Naive thymus-derived CD4-positive, alpha-beta T cell (primary cell): Measurements from ENCODE around the gene OSBPL9. TPM values are rescaled to one million over a fixed set of nuclear protein-coding genes. Genes with fewer than 3 reads are reported as not detected.

Experiments used
- ATAC-seq: fragments of 150-1000 bp; cut with Tn5 transposase; 2 replicates; pipeline ENCODE4 v1.10.0; 2021; ENCODE audit warnings: mild to moderate bottlenecking, moderate library complexity
- CTCF ChIA-PET: fragments of 350-600 bp; sonication (Branson Sonifier 250); formaldehyde crosslinking; loops from one replicate; lab custom pipeline; 2021; ENCODE audit warnings: antibody characterized with exemption; lab: Charles Lee
- POLR2A ChIA-PET: fragments of 350-600 bp; sonication (Branson Sonifier 250); formaldehyde crosslinking; loops from one replicate; lab custom pipeline; 2021; ENCODE audit warnings: antibody characterized with exemption, inconsistent platforms; lab: Charles Lee
- DNase-seq, 9 donors: peaks; one replicate each; pipeline versions ENCODE4 v3.0.0 to v3.0.0-alpha.2; 2020 to 2022; ENCODE audit warnings: mixed read lengths in 1 of 9
- H3K27ac ChIP-seq: one replicate; pipeline ENCODE4 v1.7.0; 2013; ENCODE audit warnings: mild to moderate bottlenecking, low read depth, low read length, moderate library complexity
- H3K27me3 ChIP-seq, 2 donors: one replicate each; pipeline ENCODE4 v1.7.0; 2013; ENCODE audit warnings: low read length in 2 of 2, mild to moderate bottlenecking in 2 of 2, moderate library complexity in 2 of 2; ENCODE audit not compliant: control insufficient read depth in 2 of 2, insufficient read depth in 2 of 2
- H3K36me3 ChIP-seq, 3 experiments: 1 replicate in 2 of 3; 2 replicates in 1 of 3; pipeline ENCODE4 v1.7.0; 2013; ENCODE audit warnings: low read length in 3 of 3, mild to moderate bottlenecking in 3 of 3, moderate library complexity in 1 of 3; ENCODE audit not compliant: insufficient read depth in 3 of 3, control insufficient read depth in 2 of 3
- H3K4me1 ChIP-seq, 2 donors: one replicate each; pipeline ENCODE4 v1.7.0; 2013; ENCODE audit warnings: low read length in 2 of 2, mild to moderate bottlenecking in 2 of 2, moderate library complexity in 1 of 2; ENCODE audit not compliant: control insufficient read depth in 2 of 2, insufficient read depth in 2 of 2
- H3K4me3 ChIP-seq: 2 replicates; pipeline ENCODE4 v1.7.0; 2013; ENCODE audit warnings: mild to moderate bottlenecking, low read length
- H3K9me3 ChIP-seq, 3 experiments: 1 replicate in 2 of 3; 2 replicates in 1 of 3; pipeline ENCODE4 v1.7.0; 2013; ENCODE audit warnings: low read length in 3 of 3; ENCODE audit not compliant: control insufficient read depth in 2 of 3
- H3K27ac Mint-ChIP-seq, 9 donors: one replicate each; pipeline ENCODE4 v1.8.0; 2020 to 2022; ENCODE audit warnings: mixed read lengths in 9 of 9, mild to moderate bottlenecking in 8 of 9, moderate library complexity in 5 of 9, inconsistent platforms in 2 of 9
- H3K27me3 Mint-ChIP-seq, 5 donors: one replicate each; pipeline ENCODE4 v1.8.0; 2021 to 2022; ENCODE audit warnings: mixed read lengths in 5 of 5, mild to moderate bottlenecking in 1 of 5
- H3K36me3 Mint-ChIP-seq, 5 donors: one replicate each; pipeline ENCODE4 v1.8.0; 2020 to 2022; ENCODE audit warnings: mixed read lengths in 5 of 5, mild to moderate bottlenecking in 3 of 5, inconsistent platforms in 1 of 5
- H3K4me1 Mint-ChIP-seq, 7 donors: one replicate each; pipeline ENCODE4 v1.8.0; 2020 to 2022; ENCODE audit warnings: mixed read lengths in 7 of 7, mild to moderate bottlenecking in 3 of 7, inconsistent platforms in 1 of 7
- H3K4me3 Mint-ChIP-seq, 10 donors: one replicate each; pipeline ENCODE4 v1.8.0; 2020 to 2022; ENCODE audit warnings: mild to moderate bottlenecking in 10 of 10, mixed read lengths in 10 of 10, moderate library complexity in 6 of 10, inconsistent platforms in 2 of 10
- H3K9me3 Mint-ChIP-seq, 11 donors: one replicate each; pipeline ENCODE4 v1.8.0; 2020 to 2022; ENCODE audit warnings: mixed read lengths in 11 of 11, mild to moderate bottlenecking in 4 of 11, inconsistent platforms in 1 of 11, moderate library complexity in 1 of 11
- intact Hi-C, 2 donors: fragments of 100-400 bp; cut with micrococcal nuclease; formaldehyde crosslinking; loops; one replicate each; pipeline ENCODE4 v1.15.1; 2023
- polyA plus RNA-seq, 2 donors: library from polyadenylated mRNA; unstranded; fragments of 300-500 nt; fragmentation: Illumina TruSeq; gene quantifications; one replicate each; pipeline ENCODE4 v1.2.3, GENCODE V29; 2021
- total RNA-seq, 6 experiments: library from RNA in 5 of 6; stranded (reverse) in 5 of 6; gene quantifications; 1 replicate in 5 of 6; 2 replicates in 1 of 6; pipeline ENCODE4 v1.2.3 and lab custom pipeline; 2021 to 2026

OSBPL9 gene
- total and polyA plus RNA-seq, 7 experiments from 2014 or later = 44.5 to 63.2 (median 46.6) TPM

GRCh38 chr1:51760872-51761271 lies 144.0 kb downstream of the OSBPL9 start:
- no peaks in the 10 kb centered on the region for H3K27me3 ChIP-seq
- peaks cover 0 to 6% (median 3%) of the 10 kb centered on the region in 3 experiments for H3K36me3 ChIP-seq
- H3K27ac ChIP-seq = no peak overlapping the region
- H3K36me3 Mint-ChIP-seq = peaks cover 5 to 36% (median 10%) of the 10 kb centered on the region in 5 donors
- intact Hi-C loops = loop anchor here (10.0 kb wide), 3 partner anchors 226 to 426 kb away; partner anchors contain the start of gene TTC39A (in 1 of the 2)
- H3K27me3 Mint-ChIP-seq = no peaks in the 10 kb centered on the region
- CTCF ChIA-PET = interaction anchor here (0.6 kb wide), 1 partner anchor 104 kb away, joined by 4 read pairs; no protein-coding TSS in a partner anchor
- POLR2A ChIA-PET = no interaction called here
- ATAC-seq = no peak
- H3K4me1 Mint-ChIP-seq = peaks cover 0 to 15% (median 4%) of the 10 kb centered on the region in 7 donors
- no peaks in the 10 kb centered on the region for H3K9me3 Mint-ChIP-seq
- H3K9me3 ChIP-seq = no peaks in the 10 kb centered on the region
- H3K27ac Mint-ChIP-seq = peak overlapping the region in 7 of 9 donors; percentile 3 to 89 (median 27)
- H3K4me3 ChIP-seq = no peak overlapping the region
- no peak for DNase-seq
- no peak overlapping the region for H3K4me3 Mint-ChIP-seq
- H3K4me1 ChIP-seq = no peaks in the 10 kb centered on the region

- Histone ChIP-seq H3K4me3 (no peak overlapping the region), H3K27me3 (no peaks in the 10 kb centered on the region), H3K27ac (no peak overlapping the region), H3K9me3 (no peaks in the 10 kb centered on the region), H3K4me1 (no peaks in the 10 kb centered on the region), H3K36me3 (peaks cover 0 to 10% (median 3%) of the 10 kb centered on the region in 3 experiments)
- Mint-ChIP-seq H3K36me3 (peaks cover 4 to 39% (median 13%) of the 10 kb centered on the region in 5 donors), H3K27ac (peak overlapping the region in 1 of 9 donors; percentile 62), H3K9me3 (no peaks in the 10 kb centered on the region), H3K4me1 (peaks cover 0 to 15% (median 4%) of the 10 kb centered on the region in 7 donors), H3K4me3 (no peak overlapping the region), H3K27me3 (no peaks in the 10 kb centered on the region)
- ChIA-PET POLR2A (no interaction called here), CTCF (interaction anchor here (0.6 kb wide), 1 partner anchor 104 kb away, joined by 4 read pairs; no protein-coding TSS in a partner anchor)
- ATAC-seq (no peak), DNase-seq (no peak)
- intact Hi-C loops = loop anchor here (10.0 kb wide), 3 partner anchors 227 to 427 kb away; partner anchors contain the start of gene TTC39A (in 1 of the 2)
Observed at GRCh38 chr1:51761351-51761750, 144.5 kb downstream of the OSBPL9 start.

GRCh38 chr1:51768971-51769588 lies 152.2 kb downstream of the OSBPL9 start:
- Mint-ChIP-seq H3K4me1 (peaks cover 3 to 18% (median 6%) of the 10 kb centered on the region in 7 donors), H3K27ac (peak overlapping the region in 4 of 9 donors; percentile 18 to 65 (median 52)), H3K27me3 (no peaks in the 10 kb centered on the region), H3K4me3 (no peak overlapping the region), H3K36me3 (peaks cover 4 to 47% (median 34%) of the 10 kb centered on the region in 5 donors), H3K9me3 (no peaks in the 10 kb centered on the region)
- POLR2A ChIA-PET = interaction anchor here (0.9 kb wide), 1 partner anchor 21 kb away, joined by 4 read pairs; no protein-coding TSS in a partner anchor
- DNase-seq (peak in 7 of 9 donors; percentile 10 to 52 (median 33)), ATAC-seq (peak; percentile 83)
- H3K9me3 ChIP-seq = no peaks in the 10 kb centered on the region
- H3K4me1 ChIP-seq = no peaks in the 10 kb centered on the region
- H3K27me3 ChIP-seq = no peaks in the 10 kb centered on the region
- no peak overlapping the region for H3K4me3 ChIP-seq
- intact Hi-C loops = loop anchor here (1.0 to 10.0 kb wide), 6 partner anchors 40 to 434 kb away; partner anchors contain the start of gene TTC39A (in 1 of the 2)
- peaks cover 6 to 30% (median 7%) of the 10 kb centered on the region in 3 experiments for H3K36me3 ChIP-seq
- CTCF ChIA-PET = interaction anchor here (0.7 to 1.8 kb wide), 4 partner anchors 39 to 148 kb away, joined by 4 to 6 read pairs (median 4); no protein-coding TSS in a partner anchor
- no peak overlapping the region for H3K27ac ChIP-seq

GRCh38 chr1:51776408-51776807 lies 159.5 kb downstream of the OSBPL9 start:
- H3K9me3 Mint-ChIP-seq = no peaks in the 10 kb centered on the region
- peaks cover 7 to 23% (median 9%) of the 10 kb centered on the region in 3 experiments for H3K36me3 ChIP-seq
- no peaks in the 10 kb centered on the region for H3K9me3 ChIP-seq
- ATAC-seq (no peak), DNase-seq (no peak)
- no peak overlapping the region for H3K4me3 Mint-ChIP-seq
- POLR2A ChIA-PET = no interaction called here
- no peaks in the 10 kb centered on the region for H3K4me1 ChIP-seq
- H3K36me3 Mint-ChIP-seq = peaks cover 7 to 53% (median 24%) of the 10 kb centered on the region in 5 donors
- no peak overlapping the region for H3K4me3 ChIP-seq
- H3K27ac ChIP-seq = no peak overlapping the region
- intact Hi-C loops = no loop called here
- H3K4me1 Mint-ChIP-seq = peaks cover 2 to 14% (median 8%) of the 10 kb centered on the region in 7 donors
- H3K27me3 ChIP-seq = no peaks in the 10 kb centered on the region
- no peaks in the 10 kb centered on the region for H3K27me3 Mint-ChIP-seq
- H3K27ac Mint-ChIP-seq = peak overlapping the region in 5 of 9 donors; percentile 7 to 79 (median 24)
- CTCF ChIA-PET = no interaction called here

GRCh38 chr1:51780927-51781326 lies 164.0 kb downstream of the OSBPL9 start:
- Histone ChIP-seq H3K4me1 (no peaks in the 10 kb centered on the region), H3K36me3 (peaks cover 5 to 26% (median 7%) of the 10 kb centered on the region in 3 experiments), H3K27me3 (no peaks in the 10 kb centered on the region), H3K9me3 (no peaks in the 10 kb centered on the region), H3K27ac (no peak overlapping the region), H3K4me3 (no peak overlapping the region)
- H3K36me3 Mint-ChIP-seq = peaks cover 14 to 56% (median 19%) of the 10 kb centered on the region in 5 donors
- no peaks in the 10 kb centered on the region for H3K27me3 Mint-ChIP-seq
- ChIA-PET CTCF (no interaction called here), POLR2A (no interaction called here)
- DNase-seq (no peak), ATAC-seq (no peak)
- intact Hi-C loops = no loop called here
- H3K4me3 Mint-ChIP-seq = no peak overlapping the region
- peak overlapping the region in 2 of 9 donors; percentile 1 to 45 for H3K27ac Mint-ChIP-seq
- peaks cover 2 to 15% (median 3%) of the 10 kb centered on the region in 7 donors for H3K4me1 Mint-ChIP-seq
- H3K9me3 Mint-ChIP-seq = no peaks in the 10 kb centered on the region

GRCh38 chr1:51784997-51785421 lies 168.1 kb downstream of the OSBPL9 start:
- intact Hi-C loops = no loop called here
- Mint-ChIP-seq H3K4me3 (no peak overlapping the region), H3K36me3 (peaks cover 24 to 72% (median 33%) of the 10 kb centered on the region in 5 donors), H3K27me3 (no peaks in the 10 kb centered on the region), H3K9me3 (no peaks in the 10 kb centered on the region), H3K27ac (peak overlapping the region in 7 of 9 donors; percentile 3 to 85 (median 39)), H3K4me1 (peaks cover 0 to 11% (median 0%) of the 10 kb centered on the region in 7 donors)
- ChIA-PET POLR2A (no interaction called here), CTCF (no interaction called here)
- DNase-seq (no peak), ATAC-seq (no peak)
- H3K4me3 ChIP-seq = no peak overlapping the region
- no peaks in the 10 kb centered on the region for H3K9me3 ChIP-seq
- no peaks in the 10 kb centered on the region for H3K4me1 ChIP-seq
- no peaks in the 10 kb centered on the region for H3K27me3 ChIP-seq
- no peak overlapping the region for H3K27ac ChIP-seq
- H3K36me3 ChIP-seq = peaks cover 15 to 61% (median 25%) of the 10 kb centered on the region in 3 experiments
